ENCODE results near the gene ZNF20. TPM values are rescaled to one million over a fixed set of nuclear protein-coding genes. Genes with fewer than 3 reads are reported as not detected.
"Not testable (repeated sequence)": the region's sequence is repeated elsewhere in the genome, so short reads cannot be mapped to it uniquely, and the experiment has no call there.

ZNF20 gene
- total and polyA plus RNA-seq, 8 donors: 1.3 to 5.0 (median 2.6) TPM; not detected in 1

DNA sequence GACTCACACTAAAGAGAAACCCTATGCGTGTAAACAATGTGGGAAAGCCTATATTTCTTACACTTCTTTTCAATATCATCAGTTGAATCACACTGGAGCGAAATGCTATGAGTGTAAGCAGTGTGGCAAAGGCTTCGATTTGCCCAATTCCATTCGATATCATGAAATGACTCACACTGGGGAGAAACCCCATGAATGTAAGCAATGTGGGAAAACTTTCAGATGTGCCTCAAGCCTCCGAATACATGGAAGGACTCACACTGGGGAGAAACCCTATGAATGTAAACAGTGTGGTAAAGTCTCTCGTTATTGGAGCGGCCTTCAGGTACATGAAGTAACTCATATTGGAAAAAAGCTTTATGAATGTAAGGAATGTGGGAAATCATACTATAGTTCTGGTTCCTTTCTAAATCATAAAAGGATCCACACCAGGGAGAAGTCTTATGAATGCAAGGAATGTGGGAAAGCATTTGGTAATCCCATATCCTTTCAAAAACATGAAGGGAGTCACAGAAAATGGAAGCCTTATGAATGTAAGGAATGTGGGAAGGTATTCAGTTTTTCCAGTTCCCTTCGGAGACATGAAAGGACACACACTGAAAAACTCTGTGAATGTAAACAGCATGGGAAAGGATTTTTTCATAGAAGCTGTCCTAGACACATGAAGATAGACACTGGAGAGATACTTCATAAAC lies 28.1 kb downstream of the ZNF20 start:
- H3K9me3 ChIP-seq: peaks cover 0 to 65% (median 38%) of the 10 kb centered on the region in 4 donors
- no peaks in the 10 kb centered on the region for H3K4me1 ChIP-seq
- H3K36me3 ChIP-seq: peaks cover 8 to 43% (median 33%) of the 10 kb centered on the region in 4 donors
- intact Hi-C loops (cut with DNase I; ENCODE audit: low total_unique reads): no loop called here
- no peak overlapping the region for H3K4me3 ChIP-seq
- no peak for DNase-seq
- no peak for TF ChIP-seq POLR2AphosphoS5 (IDR thresholded peaks at IDR 0.05)
- TF ChIP-seq POLR2A (IDR thresholded peaks at IDR 0.05): no peak
- no peaks in the 10 kb centered on the region for H3K27me3 ChIP-seq
- WGBS, 5 donors: 90 to 95% (median 94%) methylated on average over 8 of the region's 8 CpGs
- H3K27ac ChIP-seq: no peak overlapping the region

DNA sequence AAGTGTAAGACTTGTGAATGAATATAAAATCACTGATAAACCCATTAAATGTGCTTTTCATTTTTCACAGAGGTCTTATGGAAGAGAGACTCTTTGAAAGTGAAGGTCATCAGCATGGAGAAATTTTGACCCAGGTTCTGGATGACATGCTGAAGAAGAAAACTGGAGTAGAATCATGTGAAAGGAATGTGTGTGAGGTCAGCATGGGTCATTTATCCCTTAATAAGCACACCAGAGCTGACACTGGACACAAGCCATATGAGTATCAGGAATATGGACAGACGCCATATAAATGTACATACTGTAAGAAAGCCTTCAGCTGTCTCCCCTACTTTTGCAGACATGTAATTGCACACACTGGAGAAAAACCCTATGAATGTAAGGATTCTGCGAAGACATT lies 29.0 kb downstream of the ZNF20 start:
- intact Hi-C loops (cut with DNase I; ENCODE audit: low total_unique reads): no loop called here
- H3K36me3 ChIP-seq: peaks cover 8 to 49% (median 32%) of the 10 kb centered on the region in 4 donors
- no peak overlapping the region for H3K27ac ChIP-seq
- H3K4me1 ChIP-seq: no peaks in the 10 kb centered on the region
- 46 to 53% (median 50%) methylated on average over 2 of the region's 2 CpGs for WGBS, 5 donors
- H3K9me3 ChIP-seq: peaks cover 0 to 69% (median 42%) of the 10 kb centered on the region in 4 donors
- H3K4me3 ChIP-seq: no peak overlapping the region
- TF ChIP-seq EP300 (IDR thresholded peaks at IDR 0.05) (no peak), POLR2AphosphoS5 (IDR thresholded peaks at IDR 0.05) (no peak), POLR2A (IDR thresholded peaks at IDR 0.05) (no peak)
- TF ChIP-seq, protein P1, sequence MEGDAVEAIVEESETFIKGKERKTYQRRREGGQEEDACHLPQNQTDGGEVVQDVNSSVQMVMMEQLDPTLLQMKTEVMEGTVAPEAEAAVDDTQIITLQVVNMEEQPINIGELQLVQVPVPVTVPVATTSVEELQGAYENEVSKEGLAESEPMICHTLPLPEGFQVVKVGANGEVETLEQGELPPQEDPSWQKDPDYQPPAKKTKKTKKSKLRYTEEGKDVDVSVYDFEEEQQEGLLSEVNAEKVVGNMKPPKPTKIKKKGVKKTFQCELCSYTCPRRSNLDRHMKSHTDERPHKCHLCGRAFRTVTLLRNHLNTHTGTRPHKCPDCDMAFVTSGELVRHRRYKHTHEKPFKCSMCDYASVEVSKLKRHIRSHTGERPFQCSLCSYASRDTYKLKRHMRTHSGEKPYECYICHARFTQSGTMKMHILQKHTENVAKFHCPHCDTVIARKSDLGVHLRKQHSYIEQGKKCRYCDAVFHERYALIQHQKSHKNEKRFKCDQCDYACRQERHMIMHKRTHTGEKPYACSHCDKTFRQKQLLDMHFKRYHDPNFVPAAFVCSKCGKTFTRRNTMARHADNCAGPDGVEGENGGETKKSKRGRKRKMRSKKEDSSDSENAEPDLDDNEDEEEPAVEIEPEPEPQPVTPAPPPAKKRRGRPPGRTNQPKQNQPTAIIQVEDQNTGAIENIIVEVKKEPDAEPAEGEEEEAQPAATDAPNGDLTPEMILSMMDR (IDR thresholded peaks at IDR 0.05): no peak
- DNase-seq: no peak
- H3K27me3 ChIP-seq: no peaks in the 10 kb centered on the region

- 93 to 97% (median 95%) methylated on average over 4 of the region's 4 CpGs for WGBS, 5 donors
- intact Hi-C loops (cut with DNase I; ENCODE audit: low total_unique reads); H3K4me3 ChIP-seq; DNase-seq; H3K27me3 ChIP-seq; H3K27ac ChIP-seq; H3K36me3 ChIP-seq; H3K4me1 ChIP-seq: not testable (repeated sequence)
- H3K9me3 ChIP-seq: peaks cover 0 to 37% (median 10%) of the 10 kb centered on the region in 4 donors
These were observed 36.2 kb downstream of the ZNF20 start for GRCh38 chr19:12103909-12104308.

- intact Hi-C loops (cut with DNase I; ENCODE audit: low total_unique reads): no loop called here
- no peak for TF ChIP-seq POLR2AphosphoS5 (IDR thresholded peaks at IDR 0.05)
- TF ChIP-seq, protein P1 (IDR thresholded peaks at IDR 0.05): no peak
- no peak for TF ChIP-seq EP300 (IDR thresholded peaks at IDR 0.05)
- no peak for TF ChIP-seq POLR2A (IDR thresholded peaks at IDR 0.05)
- no peak for DNase-seq
- Histone ChIP-seq H3K27me3 (no peaks in the 10 kb centered on the region), H3K4me1 (peaks cover 0 to 8% (median 3%) of the 10 kb centered on the region in 4 donors), H3K9me3 (peaks cover 0 to 15% (median 2%) of the 10 kb centered on the region in 4 donors), H3K36me3 (peaks cover 0 to 11% (median 0%) of the 10 kb centered on the region in 4 donors), H3K27ac (no peak overlapping the region), H3K4me3 (no peak overlapping the region)
- 95 to 96% (median 95%) methylated on average over 9 of the region's 9 CpGs for WGBS, 5 donors
These were observed 42.1 kb downstream of the ZNF20 start for GRCh38 chr19:12098040-12098439.

- TF ChIP-seq, protein P1 (IDR thresholded peaks at IDR 0.05): no peak
- TF ChIP-seq POLR2A (IDR thresholded peaks at IDR 0.05): no peak
- TF ChIP-seq EP300 (IDR thresholded peaks at IDR 0.05): no peak
- TF ChIP-seq POLR2AphosphoS5 (IDR thresholded peaks at IDR 0.05): no peak
- 94 to 99% (median 97%) methylated on average over 4 of the region's 4 CpGs for WGBS, 5 donors
- Histone ChIP-seq H3K27me3 (no peaks in the 10 kb centered on the region), H3K4me3 (no peak overlapping the region), H3K27ac (no peak overlapping the region), H3K9me3 (peaks cover 0 to 8% (median 2%) of the 10 kb centered on the region in 4 donors), H3K4me1 (peaks cover 0 to 28% (median 15%) of the 10 kb centered on the region in 4 donors), H3K36me3 (peaks cover 0 to 11% (median 0%) of the 10 kb centered on the region in 4 donors)
- intact Hi-C loops (cut with DNase I; ENCODE audit: low total_unique reads): no loop called here
- DNase-seq: no peak
These were observed 44.9 kb downstream of the ZNF20 start for GRCh38 chr19:12095111-12095790.

Data from stomach (tissue), 9 donors.